SK-N-MC (cell line): Measurements from ENCODE around the gene PAX6.

Source experiments
- EZH2 ChIP-seq: fragments of 200-600 bp; sonication (generic); IDR thresholded peaks from one replicate; pipeline ENCODE4 v1.6.1; 2017; ENCODE audit warnings: antibody characterized with exemption
- FOXP2 ChIP-seq: optimal IDR thresholded peaks from 2 replicates; pipeline ENCODE3; 2011; ENCODE audit warnings: mild to moderate bottlenecking, moderate library complexity; ENCODE audit not compliant: insufficient read depth; ENCODE audit errors: extremely low read length, control extremely low read depth
- POLR2AphosphoS5 ChIP-seq: IDR thresholded peaks from 2 replicates; pipeline ENCODE4 v1.6.1; 2012; ENCODE audit warnings: mild to moderate bottlenecking, low read depth, low read length, borderline replicate concordance

- TF ChIP-seq EZH2 (no peak), POLR2AphosphoS5 (no peak), FOXP2 (no peak)
Observed at GRCh38 chr11:31757260-31757835, 53.8 kb downstream of the PAX6 start.
